Measurements from ENCODE around the gene GPRIN3. TPM values are rescaled to one million over a fixed set of nuclear protein-coding genes. Genes with fewer than 3 reads are reported as not detected.

The GPRIN3 gene
- total RNA-seq, 1 experiment from 2014 or later: 0.39 TPM

- TF ChIP-seq, protein P1, sequence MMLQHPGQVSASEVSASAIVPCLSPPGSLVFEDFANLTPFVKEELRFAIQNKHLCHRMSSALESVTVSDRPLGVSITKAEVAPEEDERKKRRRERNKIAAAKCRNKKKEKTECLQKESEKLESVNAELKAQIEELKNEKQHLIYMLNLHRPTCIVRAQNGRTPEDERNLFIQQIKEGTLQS (IDR thresholded peaks at IDR 0.05): no peak
- TF ChIP-seq CEBPB (IDR thresholded peaks at IDR 0.05; ENCODE audit: low read depth): no peak
- TF ChIP-seq EGR1 (IDR thresholded peaks at IDR 0.05; ENCODE audit: low read depth): no peak
- no peak for TF ChIP-seq ZFX (IDR thresholded peaks at IDR 0.05)
- TF ChIP-seq POLR2A (IDR thresholded peaks at IDR 0.05; ENCODE audit: borderline replicate concordance, extremely low read depth, insufficient read depth, insufficient read length): no peak
- TF ChIP-seq CBX3 (IDR thresholded peaks at IDR 0.05; ENCODE audit: low read depth): no peak
- TF ChIP-seq RAD21 (IDR thresholded peaks at IDR 0.05; ENCODE audit: low read depth): no peak
- no peak for TF ChIP-seq TCF7L2 (IDR thresholded peaks at IDR 0.05; ENCODE audit: borderline replicate concordance, extremely low read depth, insufficient read depth, insufficient read length)
- no peak for TF ChIP-seq YY1 (IDR thresholded peaks at IDR 0.05; ENCODE audit: extremely low read depth, insufficient replicate concordance, low read depth, low read length)
- no peak for TF ChIP-seq SRF (IDR thresholded peaks at IDR 0.05; ENCODE audit: low read depth)
These were observed 44.3 kb downstream of the GPRIN3 start (continued) for GRCh38 chr4:89263265-89263664.

DNA sequence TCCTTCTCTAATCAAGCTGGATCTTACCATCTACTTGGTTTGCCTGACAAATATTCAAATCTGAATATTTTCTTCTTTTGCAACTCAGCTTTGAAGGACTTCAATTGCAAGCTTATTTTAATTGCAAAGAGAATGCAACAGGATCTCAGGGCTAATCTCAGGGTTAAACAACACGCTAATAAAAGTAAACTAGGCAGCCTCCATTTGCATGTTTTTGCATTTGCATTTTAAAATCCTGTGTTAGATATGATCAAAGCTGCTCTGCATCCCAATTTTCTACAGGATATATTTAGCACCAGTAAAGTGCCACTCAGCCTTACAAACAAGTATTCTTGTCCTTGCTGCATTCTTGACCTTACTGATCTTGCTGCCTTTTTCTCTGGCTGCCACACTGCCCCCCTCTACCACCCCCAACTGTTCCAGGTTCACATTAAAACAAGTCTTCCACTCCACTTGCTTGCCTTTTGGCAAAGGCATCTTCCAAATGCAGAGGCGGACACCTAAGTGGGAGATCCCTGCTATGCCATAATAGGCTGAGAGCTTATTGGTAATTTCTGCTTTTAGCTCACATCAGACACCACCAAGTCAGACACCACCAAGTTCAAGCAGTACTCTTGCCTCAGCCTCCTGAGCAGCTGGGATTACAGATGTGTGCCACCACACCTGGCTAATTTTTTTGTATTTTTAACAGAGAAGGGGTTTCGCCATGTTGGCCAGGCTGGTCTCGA is 48.1 kb downstream of the GPRIN3 start:
- Histone ChIP-seq H3K27ac (ENCODE audit: low read depth, low read length) (no peak overlapping the region), H3K79me2 (ENCODE audit: insufficient read depth, low read length) (no peaks in the 10 kb centered on the region), H3K27me3 (ENCODE audit: insufficient read depth, low read length) (no peaks in the 10 kb centered on the region), H3K9ac (ENCODE audit: low read length) (no peak overlapping the region), H3K4me2 (ENCODE audit: low read length) (no peak overlapping the region), H2AFZ (ENCODE audit: low read depth, low read length, poor library complexity, severe bottlenecking) (no peak overlapping the region), H4K20me1 (ENCODE audit: insufficient read depth) (no peaks in the 10 kb centered on the region), H3K4me3 (replicated peaks in 1 of 2; ENCODE audit: low read depth in 1 of 2, low read length in 2 of 2) (no peak overlapping the region), H3K36me3 (ENCODE audit: control insufficient read depth in 1 of 2, insufficient read depth in 2 of 2, low read length in 2 of 2) (no peaks in the 10 kb centered on the region), H3K9me2 (ENCODE audit: insufficient read depth) (no peaks in the 10 kb centered on the region), H3K9me3 (ENCODE audit: control insufficient read depth in 1 of 2, insufficient read depth in 1 of 2, low read depth in 1 of 2, low read length in 2 of 2) (no peaks in the 10 kb centered on the region), H3K4me1 (ENCODE audit: control insufficient read depth in 1 of 2, insufficient read depth in 2 of 2, low read length in 2 of 2) (no peaks in the 10 kb centered on the region)
- intact Hi-C loops (cut with micrococcal nuclease): loop anchor here (10.0 kb wide), 1 partner anchor 175 kb away; no protein-coding TSS in a partner anchor
- ATAC-seq (no peak), DNase-seq (ENCODE audit: low read depth, low spot score) (no peak)
- ChIA-PET CTCF (interaction anchor here (1.1 kb wide), 1 partner anchor 8 kb away, joined by 3 read pairs; no protein-coding TSS in a partner anchor), RAD21 (ENCODE audit: low non-redundant PET in 1 of 2, low total read pairs in 2 of 2, uncharacterized antibody in 2 of 2, unreplicated experiment in 2 of 2) (no interaction called here), POLR2A (interaction anchor here (0.9 kb wide), 1 partner anchor 23 kb away, joined by 3 read pairs; no protein-coding TSS in a partner anchor)
- TF ChIP-seq SIN3A (IDR thresholded peaks at IDR 0.05; ENCODE audit: low read depth): no peak
- no peak for TF ChIP-seq TCF7L2 (IDR thresholded peaks at IDR 0.05; ENCODE audit: borderline replicate concordance, extremely low read depth, insufficient read depth, insufficient read length)
- TF ChIP-seq ZNF274 (IDR thresholded peaks at IDR 0.05; ENCODE audit: low read depth, low read length): no peak
- no peak for TF ChIP-seq ELF1 (IDR thresholded peaks at IDR 0.05; ENCODE audit: borderline replicate concordance, low read depth)
- TF ChIP-seq EZH2 (IDR thresholded peaks at IDR 0.05): no peak
- no peak for TF ChIP-seq FOSL1 (IDR thresholded peaks at IDR 0.05; ENCODE audit: low read depth)
- no TSS peak for BruUV-seq (replicated peaks)

Data from HCT116 (cell line).